ENCODE data around the gene TSPOAP1.

DNA sequence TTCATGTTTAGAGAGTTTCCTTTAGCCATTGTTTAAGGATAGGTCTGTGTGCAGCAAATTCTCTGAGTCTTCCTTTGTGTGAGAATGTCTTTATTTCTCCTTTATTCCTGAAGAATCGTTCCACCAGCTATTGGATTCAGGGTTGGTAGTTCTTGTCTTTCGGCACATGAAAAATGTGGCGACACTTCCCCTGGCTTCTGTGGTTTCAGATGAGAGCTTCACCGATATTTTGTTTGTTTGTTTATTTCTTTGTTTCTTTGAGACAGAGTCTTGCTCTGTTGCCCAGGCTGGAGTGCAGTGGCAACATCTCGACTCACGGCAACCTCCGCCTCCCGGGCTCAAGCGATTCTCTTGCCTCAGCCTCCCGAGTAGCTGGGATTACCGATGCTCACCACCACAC is 66.4 kb downstream of the TSPOAP1 start:
- TF ChIP-seq ZNF224 (CRISPR knock-in tag; IDR thresholded peaks at IDR 0.05) (no peak), CCAR2 (optimal IDR thresholded peaks at IDR 0.05; ENCODE audit: low read depth, low read length) (no peak), SYNCRIP (IDR thresholded peaks at IDR 0.05; ENCODE audit: insufficient read depth, low read depth, low read length) (no peak), ZKSCAN1 (IDR thresholded peaks at IDR 0.05; ENCODE audit: low read length) (no peak), POLR2AphosphoS2 (IDR thresholded peaks at IDR 0.05; ENCODE audit: low read depth, low read length) (no peak), ZNF615 (CRISPR knock-in tag; IDR thresholded peaks at IDR 0.05; ENCODE audit: borderline replicate concordance) (no peak), ZNF12 (CRISPR knock-in tag; IDR thresholded peaks at IDR 0.05) (no peak), ZNF564 (CRISPR knock-in tag; IDR thresholded peaks at IDR 0.05) (no peak), ZNF558 (CRISPR knock-in tag; IDR thresholded peaks at IDR 0.05; ENCODE audit: borderline replicate concordance) (no peak)
- TF ChIP-seq, protein P1, sequence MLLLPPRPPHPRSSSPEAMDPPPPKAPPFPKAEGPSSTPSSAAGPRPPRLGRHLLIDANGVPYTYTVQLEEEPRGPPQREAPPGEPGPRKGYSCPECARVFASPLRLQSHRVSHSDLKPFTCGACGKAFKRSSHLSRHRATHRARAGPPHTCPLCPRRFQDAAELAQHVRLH (CRISPR knock-in tag; IDR thresholded peaks at IDR 0.05; ENCODE audit: borderline replicate concordance, low read depth) = no peak
- TF ChIP-seq, protein P2, sequence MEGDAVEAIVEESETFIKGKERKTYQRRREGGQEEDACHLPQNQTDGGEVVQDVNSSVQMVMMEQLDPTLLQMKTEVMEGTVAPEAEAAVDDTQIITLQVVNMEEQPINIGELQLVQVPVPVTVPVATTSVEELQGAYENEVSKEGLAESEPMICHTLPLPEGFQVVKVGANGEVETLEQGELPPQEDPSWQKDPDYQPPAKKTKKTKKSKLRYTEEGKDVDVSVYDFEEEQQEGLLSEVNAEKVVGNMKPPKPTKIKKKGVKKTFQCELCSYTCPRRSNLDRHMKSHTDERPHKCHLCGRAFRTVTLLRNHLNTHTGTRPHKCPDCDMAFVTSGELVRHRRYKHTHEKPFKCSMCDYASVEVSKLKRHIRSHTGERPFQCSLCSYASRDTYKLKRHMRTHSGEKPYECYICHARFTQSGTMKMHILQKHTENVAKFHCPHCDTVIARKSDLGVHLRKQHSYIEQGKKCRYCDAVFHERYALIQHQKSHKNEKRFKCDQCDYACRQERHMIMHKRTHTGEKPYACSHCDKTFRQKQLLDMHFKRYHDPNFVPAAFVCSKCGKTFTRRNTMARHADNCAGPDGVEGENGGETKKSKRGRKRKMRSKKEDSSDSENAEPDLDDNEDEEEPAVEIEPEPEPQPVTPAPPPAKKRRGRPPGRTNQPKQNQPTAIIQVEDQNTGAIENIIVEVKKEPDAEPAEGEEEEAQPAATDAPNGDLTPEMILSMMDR (CRISPR knock-in tag; IDR thresholded peaks at IDR 0.05) = no peak

Measured in HepG2 (cell line).